ENCODE data around the gene ERBB4.

Gene ERBB4

GRCh38 chr2:211380041-211380440 lies 1158.6 kb downstream of the ERBB4 start:
- Histone ChIP-seq H3K27me3 (no peaks in the 10 kb centered on the region; the same call in 1 of the 2 replicates), H3K4me3 (ENCODE audit: low read depth, low read length) (no peak overlapping the region), H3K36me3 (no peaks in the 10 kb centered on the region), H3K4me1 (no peaks in the 10 kb centered on the region), H3K9me3 (no peaks in the 10 kb centered on the region)
- no peak for TF ChIP-seq CTCF (IDR thresholded peaks at IDR 0.05; ENCODE audit: low read depth, low read length)
- no peak for DNase-seq

GRCh38 chr2:211376410-211376809 lies 1162.2 kb downstream of the ERBB4 start:
- no peaks in the 10 kb centered on the region; the same call in 1 of the 2 replicates for H3K27me3 ChIP-seq
- H3K4me1 ChIP-seq, result no peaks in the 10 kb centered on the region
- no peaks in the 10 kb centered on the region for H3K36me3 ChIP-seq
- H3K9me3 ChIP-seq, result no peaks in the 10 kb centered on the region
- no peak overlapping the region for H3K4me3 ChIP-seq (ENCODE audit: low read depth, low read length)
- no peak for DNase-seq
- TF ChIP-seq CTCF (IDR thresholded peaks at IDR 0.05; ENCODE audit: low read depth, low read length), result no peak

- Histone ChIP-seq H3K27me3 (no peaks in the 10 kb centered on the region; the same call in 1 of the 2 replicates), H3K9me3 (no peaks in the 10 kb centered on the region), H3K4me3 (ENCODE audit: low read depth, low read length) (no peak overlapping the region), H3K4me1 (no peaks in the 10 kb centered on the region), H3K36me3 (no peaks in the 10 kb centered on the region)
- TF ChIP-seq CTCF (IDR thresholded peaks at IDR 0.05; ENCODE audit: low read depth, low read length), result no peak
- DNase-seq, result no peak
Measured at GRCh38 chr2:211373203-211373602, 1165.4 kb downstream of the ERBB4 start.

GRCh38 chr2:211371465-211371864 lies 1167.1 kb downstream of the ERBB4 start:
- no peak overlapping the region for H3K4me3 ChIP-seq (ENCODE audit: low read depth, low read length)
- H3K9me3 ChIP-seq, result no peaks in the 10 kb centered on the region
- no peaks in the 10 kb centered on the region for H3K27me3 ChIP-seq
- no peaks in the 10 kb centered on the region for H3K36me3 ChIP-seq
- no peak for TF ChIP-seq CTCF (IDR thresholded peaks at IDR 0.05; ENCODE audit: low read depth, low read length)
- H3K4me1 ChIP-seq, result no peaks in the 10 kb centered on the region
- no peak for DNase-seq

- Histone ChIP-seq H3K9me3 (no peaks in the 10 kb centered on the region), H3K4me1 (no peaks in the 10 kb centered on the region), H3K27me3 (no peaks in the 10 kb centered on the region), H3K36me3 (no peaks in the 10 kb centered on the region), H3K4me3 (ENCODE audit: low read depth, low read length) (no peak overlapping the region)
- TF ChIP-seq CTCF (IDR thresholded peaks at IDR 0.05; ENCODE audit: low read depth, low read length), result no peak
- no peak for DNase-seq
Measured at GRCh38 chr2:211368467-211368866, 1170.1 kb downstream of the ERBB4 start.

- Histone ChIP-seq H3K36me3 (no peaks in the 10 kb centered on the region), H3K9me3 (no peaks in the 10 kb centered on the region), H3K4me1 (no peaks in the 10 kb centered on the region), H3K27me3 (no peaks in the 10 kb centered on the region), H3K4me3 (ENCODE audit: low read depth, low read length) (no peak overlapping the region)
- TF ChIP-seq CTCF (IDR thresholded peaks at IDR 0.05; ENCODE audit: low read depth, low read length), result no peak
- DNase-seq, result no peak
Measured at GRCh38 chr2:211367711-211368110, 1170.9 kb downstream of the ERBB4 start.
